GM21526 (cell line): ENCODE data around the gene SLC6A8.

Source experiments
- ATAC-seq: cut with Tn5 transposase; IDR thresholded peaks from one replicate; pipeline ENCODE4 v1.9.1; 2021; ENCODE audit warnings: moderate library complexity; ENCODE audit not compliant: unreplicated experiment, low FRiP score

SLC6A8 gene

DNA sequence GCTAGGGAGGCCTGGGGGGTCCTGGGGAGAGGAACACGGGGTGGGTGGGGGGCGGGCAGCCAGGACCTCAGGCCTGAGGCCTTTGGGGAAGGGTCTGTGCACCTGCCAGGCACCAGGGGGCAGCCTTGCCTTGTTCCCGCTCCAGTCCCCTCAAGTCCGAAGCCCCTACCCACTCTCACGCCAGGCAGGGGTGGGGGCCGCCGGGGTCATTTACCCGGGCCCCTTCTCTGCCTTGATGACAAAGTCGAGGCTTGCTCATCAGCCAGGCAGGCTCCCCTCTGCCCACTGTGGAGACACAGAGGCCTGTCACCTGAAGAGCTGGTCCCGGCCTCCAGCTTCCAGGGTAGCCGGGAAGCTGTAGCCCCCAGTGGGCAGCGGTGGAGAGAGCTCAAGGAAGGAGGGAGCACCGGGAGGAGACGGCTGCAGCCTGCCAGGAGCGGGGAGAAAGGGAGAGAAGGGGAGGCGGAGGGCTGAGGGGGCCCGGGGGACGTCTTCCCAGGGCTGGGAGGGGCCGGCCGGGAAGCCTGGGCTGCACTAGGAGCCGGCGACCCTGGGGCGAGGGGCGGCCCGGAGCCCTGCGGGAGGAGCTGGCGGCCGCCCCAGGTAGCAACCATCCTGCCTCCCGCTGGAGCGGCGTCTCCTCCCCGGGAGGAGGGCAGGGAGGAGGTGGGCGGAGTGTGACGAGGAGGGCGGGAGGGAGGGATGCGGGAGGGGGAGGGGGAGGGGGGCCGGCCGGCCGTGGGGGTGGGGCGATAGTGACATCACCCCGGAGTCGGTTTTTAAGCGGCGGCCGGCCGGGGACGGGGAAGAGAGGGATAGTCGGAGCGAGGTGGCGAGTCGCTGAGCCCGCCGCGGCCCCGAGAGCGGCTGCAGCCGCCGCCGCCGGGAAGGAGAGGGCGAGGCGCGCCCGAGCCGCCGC, at the start of gene SLC6A8:
Gene SLC6A8 (plus strand): TSS at position 806 of the 919 bp plus-strand sequence. CDS start 649 bp downstream, outside the sequence.
- no peak for ATAC-seq

DNA sequence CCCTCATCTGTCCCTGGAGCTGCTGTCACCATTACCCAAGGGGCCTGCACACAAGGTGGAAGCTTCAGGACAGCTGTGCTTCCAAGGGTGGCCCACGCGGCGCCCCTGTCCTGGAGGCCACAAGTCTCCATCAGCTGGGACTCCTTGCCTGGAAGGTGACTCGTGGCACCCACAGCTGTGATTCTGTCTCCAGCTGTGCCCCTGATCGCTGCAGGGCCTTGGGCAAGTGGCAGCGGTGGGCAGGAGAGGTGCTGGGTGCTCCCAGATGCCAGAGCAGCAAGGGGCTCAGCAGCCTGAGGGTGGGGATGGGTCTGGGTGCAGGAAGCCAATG, 49.7 kb upstream of the SLC6A8 start:
- ATAC-seq, result no peak

DNA sequence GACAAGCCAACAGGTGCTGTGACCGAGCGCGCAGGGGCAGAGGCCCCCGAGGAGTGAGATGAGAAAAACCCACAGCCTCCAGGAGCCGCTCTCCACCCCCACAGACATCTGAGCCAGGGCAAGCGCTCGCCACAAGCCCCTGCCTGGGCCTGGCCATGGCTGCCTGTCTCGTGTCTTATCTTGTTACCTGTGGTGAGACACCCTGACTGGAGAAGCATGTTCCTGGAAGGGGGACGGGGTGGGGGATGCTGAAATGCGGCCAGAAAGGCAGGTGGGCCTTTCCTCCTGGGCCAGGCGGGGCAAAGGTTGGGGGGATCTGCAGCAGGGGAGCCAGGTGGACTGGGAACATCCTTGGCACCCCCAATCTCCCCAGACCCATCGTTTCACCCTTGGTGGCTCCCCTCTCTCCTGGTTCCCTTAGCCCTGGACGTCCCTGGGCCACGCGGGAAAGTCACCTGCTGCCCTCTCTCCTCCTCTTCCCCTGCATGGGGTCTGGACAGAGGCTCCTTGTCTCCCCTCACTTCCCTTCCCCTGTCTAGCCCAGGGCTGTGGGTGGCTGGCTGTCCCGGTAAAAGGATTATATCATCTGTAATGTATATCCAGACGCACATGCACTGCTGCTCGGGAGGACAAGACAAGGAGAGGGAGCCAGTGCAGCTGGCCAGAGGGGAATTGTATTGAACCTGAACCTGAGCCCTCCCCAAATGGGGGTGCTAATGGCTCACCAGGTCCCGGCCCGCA, 49.1 kb upstream of the SLC6A8 start:
- ATAC-seq, result no peak

DNA sequence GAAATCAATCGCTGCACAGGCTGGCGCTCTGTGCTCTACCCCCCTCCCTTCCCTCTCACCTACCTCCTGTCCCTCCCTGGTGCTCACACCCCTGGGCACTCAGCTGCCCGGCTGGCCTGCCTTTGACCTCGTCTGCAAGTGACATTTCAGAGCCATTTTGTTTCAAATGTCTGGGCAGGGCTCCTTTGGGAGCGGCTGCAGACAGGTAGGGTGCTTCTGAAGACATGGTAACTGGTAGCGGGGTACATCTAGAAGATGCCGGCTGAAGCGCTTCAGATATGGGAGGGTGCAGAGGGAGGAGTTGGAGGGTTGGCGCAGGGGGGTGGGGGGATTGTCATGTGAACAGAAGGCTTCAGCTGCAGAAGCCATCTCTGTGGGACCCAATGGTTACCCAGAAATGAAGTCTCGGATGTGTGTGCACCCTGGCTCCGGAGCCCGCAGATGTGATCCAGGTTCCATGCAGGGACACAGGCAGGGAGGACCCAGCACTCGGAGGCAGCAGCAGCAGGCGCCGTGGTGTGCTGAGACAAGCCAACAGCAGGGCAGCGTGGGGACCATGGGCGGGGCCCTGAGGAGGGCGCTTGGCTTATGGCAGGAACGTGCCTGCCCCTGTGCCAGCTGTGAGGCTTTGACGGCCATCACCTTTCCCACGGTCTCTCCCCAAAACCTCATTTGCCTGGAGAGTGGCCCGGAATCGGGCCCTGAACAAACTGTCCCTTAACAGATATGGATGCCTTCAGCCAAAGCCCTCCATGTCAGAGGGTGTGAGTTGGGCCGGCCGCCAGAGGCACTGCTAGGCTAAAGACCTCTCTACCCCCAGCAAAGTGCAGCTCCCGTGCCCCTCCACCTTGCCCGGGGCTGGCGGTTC, 48.3 kb upstream of the SLC6A8 start:
- no peak for ATAC-seq

DNA sequence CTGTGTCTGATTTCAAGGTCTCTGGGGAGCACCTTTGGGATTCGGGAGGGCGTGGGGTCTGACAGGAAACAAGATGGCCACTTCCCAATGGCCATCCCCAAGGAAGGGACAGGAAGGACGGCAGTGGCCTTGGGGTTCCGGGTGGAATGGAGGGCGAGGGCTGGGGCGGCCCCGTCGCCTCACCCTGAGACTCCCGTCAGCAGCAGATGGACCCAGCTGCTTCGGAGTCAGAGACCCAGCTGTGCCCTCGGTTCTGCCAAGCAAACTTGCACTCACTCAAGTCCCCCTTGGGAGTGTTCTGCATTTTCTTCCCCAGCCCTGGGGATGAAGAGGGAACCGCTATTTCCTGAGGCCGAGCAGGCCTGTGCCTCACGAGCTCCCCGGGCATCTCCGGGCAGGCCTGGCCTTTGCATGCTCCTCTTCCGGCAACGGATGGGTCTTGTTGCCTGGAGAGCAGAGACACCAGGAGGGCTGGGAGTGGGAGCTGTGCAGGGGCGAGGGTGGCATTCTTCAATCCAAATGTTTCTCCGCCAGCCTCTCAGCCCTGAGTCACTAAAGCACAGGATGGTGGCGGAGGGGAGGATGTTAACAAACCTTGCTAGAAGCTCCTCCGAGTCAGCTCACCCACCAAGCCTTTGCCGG, 47.6 kb upstream of the SLC6A8 start:
- ATAC-seq, result no peak

DNA sequence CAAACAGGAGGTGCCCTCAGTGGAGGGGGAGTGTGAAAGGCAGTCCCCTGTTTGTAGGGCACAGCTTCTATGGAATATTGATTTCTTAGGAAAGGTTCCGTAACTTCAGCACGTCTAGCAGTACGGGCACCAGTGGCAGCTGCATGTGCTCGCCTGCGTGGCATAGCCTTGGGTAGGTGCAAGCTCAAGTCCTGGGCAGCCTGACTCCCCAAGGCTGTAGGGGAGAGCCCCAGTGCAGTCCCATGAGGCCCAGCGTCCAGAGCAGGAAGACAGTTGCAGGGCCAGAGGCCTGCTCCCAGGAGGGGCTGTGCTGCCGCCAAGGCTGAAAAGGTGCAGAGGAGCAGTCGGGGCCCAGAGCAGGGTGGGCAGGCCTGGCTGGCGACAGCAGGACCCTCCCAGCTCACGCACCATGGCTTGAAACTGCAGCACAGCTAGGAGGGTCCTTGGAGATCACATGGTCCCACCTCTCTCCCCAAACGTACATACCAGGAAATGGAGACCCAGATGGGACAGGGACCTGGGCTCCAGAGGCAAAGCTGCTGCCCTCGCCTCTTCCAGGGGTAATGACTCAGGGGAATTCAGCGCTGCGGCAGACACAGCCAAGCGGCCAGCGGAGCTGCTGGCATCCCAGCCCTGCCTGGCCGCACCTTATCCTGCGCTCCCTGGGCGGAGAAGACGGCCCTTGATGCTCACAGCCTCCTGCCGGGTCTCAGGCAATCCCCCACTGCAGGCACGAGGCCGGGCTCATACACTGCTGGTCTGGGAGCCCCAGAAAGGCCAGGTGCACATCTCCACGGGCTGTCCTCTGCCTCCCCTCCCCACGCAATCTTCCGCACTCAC, 46.8 kb upstream of the SLC6A8 start:
- ATAC-seq, result no peak

DNA sequence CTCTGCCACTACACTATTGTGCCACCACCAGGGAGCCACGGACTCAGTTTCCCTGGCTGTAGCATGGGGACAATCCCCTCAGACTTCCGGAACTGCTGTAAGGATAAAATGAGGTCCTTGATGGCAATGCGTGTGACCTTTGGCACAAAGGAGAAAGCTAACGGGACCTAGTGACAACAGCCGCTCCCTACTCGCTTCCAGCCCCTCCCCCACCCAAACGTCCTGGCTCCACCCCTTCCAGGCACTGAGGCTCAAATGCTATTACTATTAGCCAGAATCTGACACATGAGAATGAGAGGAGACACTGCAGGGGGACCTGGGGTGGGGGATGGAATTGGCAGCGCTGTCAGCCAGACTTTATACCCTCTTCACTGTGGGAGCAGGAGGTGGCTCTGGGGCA, 46.1 kb upstream of the SLC6A8 start:
- ATAC-seq, result no peak

DNA sequence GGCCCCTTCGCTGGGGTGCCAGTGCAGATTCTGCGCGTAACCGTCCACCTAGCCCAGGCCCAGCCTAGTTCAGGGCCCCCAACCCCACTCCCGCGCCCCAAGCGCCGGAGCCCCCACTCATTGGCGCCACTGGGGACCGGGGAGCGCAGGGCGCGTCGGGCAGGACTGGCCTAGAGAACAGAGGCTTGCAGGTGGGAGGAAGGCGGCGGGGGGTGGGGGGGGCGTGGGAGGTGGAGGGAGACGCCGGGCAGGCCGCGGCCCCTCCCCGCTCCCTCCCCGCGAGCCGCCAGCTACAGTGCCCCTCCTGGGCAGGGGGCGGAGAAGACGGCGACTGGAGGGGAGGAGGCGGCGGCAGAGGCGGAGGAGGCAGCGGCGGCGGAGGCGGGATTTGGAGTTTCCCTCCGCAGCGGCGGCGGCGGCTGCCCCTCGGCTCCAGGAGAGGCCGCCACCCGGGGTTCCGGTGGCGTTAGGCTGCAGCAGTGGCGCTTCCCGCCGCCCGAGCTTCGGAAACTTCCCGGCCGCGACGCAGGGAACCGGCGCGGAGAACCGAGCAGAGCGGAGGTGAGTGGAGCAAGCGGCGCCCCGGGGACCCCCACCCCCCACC, 45.6 kb upstream of the SLC6A8 start:
- no peak for ATAC-seq

DNA sequence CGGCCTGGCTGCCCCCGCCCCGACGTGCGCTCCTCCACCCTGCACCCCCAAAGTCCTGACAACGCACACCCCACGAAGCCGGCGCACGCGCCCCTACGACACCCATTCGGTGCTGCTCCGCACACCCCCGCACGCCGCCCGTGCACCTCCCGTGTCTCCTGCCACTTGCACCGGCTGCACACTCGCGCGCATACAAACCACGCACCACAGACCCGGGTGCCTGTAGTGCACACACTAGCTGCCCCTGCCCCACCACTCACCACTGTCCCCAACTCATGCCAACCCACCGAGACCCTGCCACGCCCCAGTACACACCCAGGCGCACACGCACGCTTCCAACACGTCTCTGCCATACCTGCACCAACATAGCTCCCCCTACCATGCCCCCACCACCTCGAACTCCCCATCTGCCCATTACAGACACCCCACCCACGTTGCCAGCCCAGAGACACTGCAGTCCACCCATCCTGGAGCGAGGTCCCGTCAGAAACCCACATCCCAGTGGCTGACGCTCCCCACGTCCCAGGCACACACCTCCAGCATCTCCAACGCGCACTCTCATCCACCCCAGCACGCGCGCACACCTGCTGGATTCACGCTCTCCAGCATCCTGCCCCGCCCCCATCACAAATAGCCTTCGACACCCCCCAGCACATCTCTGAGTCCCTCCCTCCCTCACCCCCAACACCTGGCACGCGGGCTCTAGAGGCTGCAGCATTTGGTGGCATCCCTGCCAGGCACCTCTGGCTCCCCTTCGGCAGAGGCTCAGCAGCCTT, 44.9 kb upstream of the SLC6A8 start:
- ATAC-seq, result no peak

DNA sequence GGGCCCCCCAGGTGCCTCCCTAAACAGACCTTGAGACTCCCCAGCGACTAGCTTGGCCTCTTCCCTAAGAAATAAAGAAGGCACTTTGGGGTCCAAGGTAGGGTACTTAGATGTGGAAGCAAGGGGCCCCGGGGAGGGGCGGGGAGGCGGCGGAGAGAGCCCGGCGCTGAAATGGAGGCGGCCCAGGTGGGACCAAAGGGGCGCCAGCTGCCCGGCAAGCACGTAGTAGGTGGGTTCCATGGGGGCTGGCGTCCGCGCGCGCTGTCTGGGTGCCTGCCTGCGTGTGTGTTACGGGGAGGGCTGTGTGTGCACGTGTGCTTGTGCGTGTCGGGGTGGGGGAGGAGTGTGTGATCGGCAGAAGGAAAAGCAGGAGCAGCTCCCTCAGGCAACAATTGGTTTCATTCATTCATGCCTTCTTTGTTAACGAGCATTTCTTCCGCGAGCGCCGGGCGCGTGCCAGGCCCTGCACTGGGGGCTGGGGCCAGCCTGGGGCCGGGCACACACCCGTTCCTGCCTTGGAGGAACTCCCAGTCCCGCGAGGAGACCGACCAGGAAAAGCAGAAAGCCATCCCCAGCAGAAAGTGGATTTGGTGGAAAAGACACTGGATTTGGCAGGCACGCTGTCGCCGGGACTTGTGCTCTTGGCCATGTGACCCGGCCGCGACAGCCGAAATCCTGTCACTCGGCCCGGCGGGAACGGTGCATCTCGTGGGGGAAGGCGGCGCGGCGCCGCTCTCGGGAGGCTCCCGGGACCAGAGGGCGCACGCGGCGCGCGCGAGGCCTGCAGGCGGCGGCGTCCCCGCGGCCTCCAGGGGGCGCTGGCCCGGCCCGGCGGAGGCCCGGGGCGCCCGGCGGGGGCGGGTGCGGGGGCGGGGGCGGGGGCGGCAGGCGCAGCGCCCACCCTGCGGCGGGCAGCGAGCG, 44.0 kb upstream of the SLC6A8 start:
- ATAC-seq, result no peak

DNA sequence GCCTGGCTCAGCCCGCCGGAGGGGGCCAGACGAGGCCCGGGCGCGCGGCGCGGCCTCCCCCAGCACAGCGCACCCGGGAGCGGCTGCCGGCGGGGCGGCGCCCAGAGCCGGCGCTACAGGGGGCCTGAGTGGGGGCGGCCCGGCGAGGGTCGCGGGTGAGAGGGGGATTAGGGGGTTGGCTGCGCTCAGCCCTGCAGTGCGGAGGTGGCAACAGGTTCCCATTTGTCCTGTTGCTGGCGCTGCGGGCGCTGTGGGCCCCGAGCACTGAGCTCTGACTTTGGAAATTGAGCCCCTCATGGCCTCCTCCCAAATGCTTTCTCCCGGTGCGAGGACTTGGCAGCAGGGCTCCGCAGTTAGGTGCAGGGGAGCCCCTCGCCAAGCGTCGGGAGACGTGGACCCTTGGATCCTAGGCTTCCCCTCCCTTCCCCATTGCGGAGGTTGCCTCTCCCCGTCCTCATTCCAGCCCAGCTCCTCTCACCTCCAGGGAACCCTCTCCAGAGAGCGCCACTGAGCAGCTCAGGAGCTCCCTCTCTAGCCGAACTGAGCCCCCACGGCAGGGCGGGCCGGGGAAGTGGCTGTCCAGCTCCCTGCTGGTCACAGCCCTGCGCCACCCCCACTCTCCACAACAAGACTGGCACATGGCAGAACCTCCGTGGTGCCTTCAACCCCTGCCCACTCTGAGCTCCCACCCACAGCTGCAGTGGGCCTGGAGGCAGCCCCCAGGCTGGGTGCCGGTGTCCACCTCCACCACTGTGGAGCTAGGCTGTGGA, 43.2 kb upstream of the SLC6A8 start:
- ATAC-seq, result no peak

DNA sequence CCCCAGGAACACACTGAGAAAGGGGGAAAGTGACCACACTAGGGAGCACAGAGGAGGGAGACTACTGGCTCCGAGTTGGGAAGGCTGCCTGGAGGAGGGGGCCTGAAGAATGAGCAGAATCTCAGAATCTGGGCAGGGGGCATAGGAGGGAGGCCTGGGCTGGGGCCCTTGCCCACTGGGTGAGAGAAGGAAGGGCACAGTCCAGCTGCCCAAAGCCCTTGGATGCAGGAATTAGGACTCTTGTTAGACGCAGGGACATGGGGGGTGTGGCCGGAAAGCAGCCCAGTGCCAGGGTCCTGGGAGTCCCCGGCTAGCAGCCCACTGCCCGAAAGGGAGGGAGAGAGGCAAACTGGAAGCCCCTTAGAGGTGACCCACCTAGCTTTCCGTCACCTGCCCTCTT, 42.6 kb upstream of the SLC6A8 start:
- ATAC-seq, result no peak

DNA sequence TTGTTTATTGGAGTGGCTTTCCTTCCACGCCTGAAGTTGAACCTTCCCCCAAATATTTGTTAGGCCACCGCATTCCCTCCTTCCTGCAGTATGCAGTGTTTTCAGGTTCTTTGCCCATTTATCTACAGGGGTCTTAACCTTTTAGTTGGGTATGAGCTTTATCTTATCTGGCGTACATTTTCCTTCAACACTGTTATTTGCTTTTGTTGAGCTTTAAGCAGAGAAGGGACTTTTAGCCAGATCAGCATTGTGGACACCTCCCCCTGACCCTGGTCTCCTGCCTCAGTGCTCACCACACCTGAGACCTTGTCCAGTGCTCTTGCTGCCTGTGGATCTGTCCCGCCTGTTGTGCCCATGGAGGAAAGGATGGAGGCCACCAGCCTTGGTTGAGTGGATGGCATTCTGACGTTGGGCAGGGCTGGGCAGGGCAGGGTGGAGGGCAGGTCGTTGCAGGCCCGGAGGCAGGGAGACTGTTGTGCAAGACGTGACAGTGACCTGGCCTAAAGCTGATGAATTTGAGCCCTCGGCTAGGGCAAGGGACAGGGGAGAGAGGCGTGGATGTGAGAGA, 41.7 kb upstream of the SLC6A8 start:
- no peak for ATAC-seq

DNA sequence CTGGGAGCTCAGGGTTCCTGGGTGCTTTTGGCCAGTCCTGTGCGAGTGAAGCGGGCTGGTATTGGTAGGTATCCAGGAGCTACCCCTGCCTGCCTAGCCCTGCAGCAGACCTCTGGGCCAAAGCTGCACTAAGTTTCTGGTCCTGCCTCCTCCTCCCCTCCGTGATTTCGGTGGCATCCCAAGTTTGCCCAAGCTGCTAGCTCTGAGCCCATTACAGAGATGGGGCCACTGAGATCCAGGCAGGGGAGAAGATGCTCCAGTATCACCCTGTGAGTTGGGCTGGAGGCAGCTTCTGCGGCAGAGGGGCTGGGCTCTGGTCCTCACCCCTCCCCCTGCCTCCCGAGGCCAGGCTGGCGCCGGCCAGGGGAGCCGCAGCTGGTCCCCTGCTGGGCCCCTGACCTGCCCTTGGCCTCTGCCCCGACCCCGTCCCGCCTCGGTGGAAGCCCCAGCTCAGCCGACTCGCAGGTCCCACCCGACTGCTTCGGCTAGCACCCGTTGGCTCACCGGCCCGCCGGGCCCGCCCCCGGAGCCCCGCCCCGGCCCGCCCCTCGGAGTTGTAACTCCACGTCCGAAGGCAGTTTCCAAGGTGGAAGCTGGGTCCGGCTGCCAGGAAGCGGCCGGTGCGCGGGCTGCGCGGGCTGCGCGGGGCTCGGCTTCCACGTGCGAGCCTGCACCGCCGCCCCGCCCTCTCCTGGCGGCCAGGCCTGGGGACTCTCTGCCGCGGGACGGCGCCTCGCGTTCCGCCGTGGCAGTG, 40.9 kb upstream of the SLC6A8 start, which contains the start of gene DUSP9:
Gene DUSP9 (plus strand): TSS at position 584 of the 754 bp plus-strand sequence. CDS start 751 bp downstream, outside the sequence.
- ATAC-seq, result no peak
